C4-2B (cell line): ENCODE results near the gene GRB14.

Experiments used
- CTCF ChIP-seq: fragments of 450-650 bp; conservative IDR thresholded peaks from 2 replicates; pipeline ENCODE4 v1.5.1; 2017; ENCODE audit warnings: mild to moderate bottlenecking
- ZFX ChIP-seq: fragments of 450-650 bp; IDR thresholded peaks from 2 replicates; pipeline ENCODE4 v1.6.1; 2017

- TF ChIP-seq CTCF (no peak), ZFX (no peak)
These were observed 35.8 kb upstream of the GRB14 start for GRCh38 chr2:164657129-164657528.
